HG03159 (cell line): ENCODE data around the gene KIAA2012.
"Not testable (repeated sequence)": the region's sequence is repeated elsewhere in the genome, so short reads cannot be mapped to it uniquely, and the experiment has no call there.

Source experiments
- ATAC-seq: cut with Tn5 transposase; IDR thresholded peaks from one replicate; pipeline ENCODE4 v1.9.1; 2021; ENCODE audit warnings: mild to moderate bottlenecking, moderate library complexity; ENCODE audit not compliant: unreplicated experiment

Gene KIAA2012

GRCh38 chr2:202114291-202114690 lies 41.2 kb downstream of the KIAA2012 start:
- ATAC-seq, result no peak

GRCh38 chr2:202114795-202115194 lies 41.7 kb downstream of the KIAA2012 start:
- no peak for ATAC-seq

GRCh38 chr2:202115479-202115971 lies 42.5 kb downstream of the KIAA2012 start:
- no peak for ATAC-seq

- ATAC-seq, result no peak
Measured at GRCh38 chr2:202116691-202117090, 43.6 kb downstream of the KIAA2012 start.

- ATAC-seq, result no peak
Measured at GRCh38 chr2:202118168-202118567, 45.1 kb downstream of the KIAA2012 start.

GRCh38 chr2:202120828-202121227 lies 47.8 kb downstream of the KIAA2012 start:
- ATAC-seq, result no peak

GRCh38 chr2:202121532-202122162 lies 48.6 kb downstream of the KIAA2012 start:
- no peak for ATAC-seq

GRCh38 chr2:202122163-202122540 lies 49.1 kb downstream of the KIAA2012 start:
- ATAC-seq, result no peak

- ATAC-seq, result no peak
Measured at GRCh38 chr2:202122980-202123720, 50.1 kb downstream of the KIAA2012 start.

- no peak for ATAC-seq
Measured at GRCh38 chr2:202124286-202124685, 51.2 kb downstream of the KIAA2012 start.

- ATAC-seq, result no peak
Measured at GRCh38 chr2:202127687-202128331, 54.8 kb downstream of the KIAA2012 start.

- ATAC-seq, result no peak
Measured at GRCh38 chr2:202129841-202130240, 56.8 kb downstream of the KIAA2012 start.

GRCh38 chr2:202133200-202133908 lies 60.3 kb downstream of the KIAA2012 start:
- ATAC-seq, result no peak

- ATAC-seq, result no peak
Measured at GRCh38 chr2:202133909-202134265, 60.8 kb downstream of the KIAA2012 start.

GRCh38 chr2:202135091-202135874 lies 62.2 kb downstream of the KIAA2012 start:
- ATAC-seq, result no peak

GRCh38 chr2:202136039-202136438 lies 63.0 kb downstream of the KIAA2012 start:
- not testable (repeated sequence) for ATAC-seq

GRCh38 chr2:202136526-202136925 lies 63.5 kb downstream of the KIAA2012 start:
- ATAC-seq, result no peak

- no peak for ATAC-seq
Measured at GRCh38 chr2:202140522-202141252, 67.6 kb downstream of the KIAA2012 start.

GRCh38 chr2:202141329-202141947 lies 68.4 kb downstream of the KIAA2012 start:
- no peak for ATAC-seq
